ENCODE data around the gene NR6A1. TPM values are rescaled to one million over a fixed set of nuclear protein-coding genes. Genes with fewer than 3 reads are reported as not detected.

Gene NR6A1
- total RNA-seq, 1 donor from 2014 or later, result 1.2 TPM

- Histone ChIP-seq H3K4me1 (no peaks in the 10 kb centered on the region), H3K27me3 (peaks cover 3% of the 10 kb centered on the region), H3K9me3 (no peaks in the 10 kb centered on the region), H3K36me3 (no peaks in the 10 kb centered on the region), H3K4me3 (no peak overlapping the region), H3K27ac (no peak overlapping the region)
- no peak for TF ChIP-seq CTCF (IDR thresholded peaks at IDR 0.05)
- no peak for TF ChIP-seq POLR2A (IDR thresholded peaks at IDR 0.05)
- no peak for TF ChIP-seq POLR2AphosphoS5 (IDR thresholded peaks at IDR 0.05; ENCODE audit: insufficient read depth in 1 of 2, low read depth in 1 of 2)
- no peak for DNase-seq (ENCODE audit: extremely low spot score in 2 of 2)
- intact Hi-C loops (cut with DNase I), result no loop called here
These were observed 283.6 kb downstream of the NR6A1 start for GRCh38 chr9:124487260-124488182.

- TF ChIP-seq CTCF (IDR thresholded peaks at IDR 0.05), result no peak
- no peak for TF ChIP-seq POLR2A (IDR thresholded peaks at IDR 0.05)
- no peak for TF ChIP-seq POLR2AphosphoS5 (IDR thresholded peaks at IDR 0.05; ENCODE audit: insufficient read depth in 1 of 2, low read depth in 1 of 2)
- H3K4me1 ChIP-seq, result no peaks in the 10 kb centered on the region
- H3K4me3 ChIP-seq, result no peak overlapping the region
- no peaks in the 10 kb centered on the region for H3K9me3 ChIP-seq
- no peak overlapping the region for H3K27ac ChIP-seq
- intact Hi-C loops (cut with DNase I), result no loop called here
- DNase-seq (ENCODE audit: extremely low spot score in 2 of 2), result no peak
- H3K36me3 ChIP-seq, result no peaks in the 10 kb centered on the region
- H3K27me3 ChIP-seq, result peaks cover 3% of the 10 kb centered on the region
These were observed 284.3 kb downstream of the NR6A1 start for GRCh38 chr9:124486778-124487259.

DNA sequence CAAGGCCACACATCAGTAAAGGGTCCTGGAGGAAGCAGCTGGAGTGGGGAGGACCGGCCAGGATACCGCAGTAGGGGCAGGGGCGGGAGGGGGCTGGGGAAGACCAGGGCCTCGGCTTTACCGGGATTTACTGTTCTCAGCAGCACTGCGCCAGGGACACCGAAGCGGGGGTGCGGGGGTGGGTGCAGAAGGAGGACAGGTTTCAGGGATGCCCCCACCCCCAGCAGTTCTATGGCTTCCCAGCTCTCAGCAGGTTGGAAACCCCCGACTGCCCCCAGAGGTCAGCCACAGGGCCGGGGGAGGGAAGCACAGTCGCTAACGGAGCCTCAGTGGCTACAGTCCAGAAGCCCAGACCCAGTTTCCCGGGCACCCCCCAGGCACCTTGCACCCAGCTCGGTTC, 285.2 kb downstream of the NR6A1 start:
- Histone ChIP-seq H3K36me3 (no peaks in the 10 kb centered on the region), H3K27me3 (peaks cover 3% of the 10 kb centered on the region), H3K4me3 (no peak overlapping the region), H3K9me3 (no peaks in the 10 kb centered on the region), H3K4me1 (no peaks in the 10 kb centered on the region), H3K27ac (no peak overlapping the region)
- TF ChIP-seq POLR2A (IDR thresholded peaks at IDR 0.05), result no peak
- TF ChIP-seq CTCF (IDR thresholded peaks at IDR 0.05), result no peak
- TF ChIP-seq POLR2AphosphoS5 (IDR thresholded peaks at IDR 0.05; ENCODE audit: insufficient read depth in 1 of 2, low read depth in 1 of 2), result no peak
- DNase-seq (ENCODE audit: extremely low spot score in 2 of 2), result no peak
- intact Hi-C loops (cut with DNase I), result no loop called here

GRCh38 chr9:124485201-124485600, 285.9 kb downstream of the NR6A1 start:
- H3K9me3 ChIP-seq, result no peaks in the 10 kb centered on the region
- intact Hi-C loops (cut with DNase I), result no loop called here
- no peak for TF ChIP-seq POLR2A (IDR thresholded peaks at IDR 0.05)
- no peak for TF ChIP-seq POLR2AphosphoS5 (IDR thresholded peaks at IDR 0.05; ENCODE audit: insufficient read depth in 1 of 2, low read depth in 1 of 2)
- TF ChIP-seq CTCF (IDR thresholded peaks at IDR 0.05), result no peak
- H3K4me1 ChIP-seq, result no peaks in the 10 kb centered on the region
- H3K27ac ChIP-seq, result no peak overlapping the region
- H3K36me3 ChIP-seq, result no peaks in the 10 kb centered on the region
- H3K27me3 ChIP-seq, result peaks cover 3% of the 10 kb centered on the region
- H3K4me3 ChIP-seq, result no peak overlapping the region
- DNase-seq (ENCODE audit: extremely low spot score in 2 of 2), result no peak

GRCh38 chr9:124483481-124483880, 287.6 kb downstream of the NR6A1 start:
- Histone ChIP-seq H3K36me3 (no peaks in the 10 kb centered on the region), H3K9me3 (no peaks in the 10 kb centered on the region), H3K27me3 (peaks cover 3% of the 10 kb centered on the region), H3K4me1 (no peaks in the 10 kb centered on the region), H3K27ac (no peak overlapping the region), H3K4me3 (no peak overlapping the region)
- TF ChIP-seq POLR2AphosphoS5 (IDR thresholded peaks at IDR 0.05; ENCODE audit: insufficient read depth in 1 of 2, low read depth in 1 of 2) (no peak), CTCF (IDR thresholded peaks at IDR 0.05) (no peak)
- no peak for DNase-seq (ENCODE audit: extremely low spot score in 2 of 2)
- intact Hi-C loops (cut with DNase I), result no loop called here
